NCI-H146 (cell line): ENCODE data around the gene PFAS.

ENCODE experiments used
- DNase-seq: peaks from one replicate; lab custom pipeline; 2025; lab: John Stamatoyannopoulos, UW

The PFAS gene

GRCh38 chr17:8272421-8272820 lies 23.3 kb downstream of the PFAS start:
- no peak for DNase-seq

GRCh38 chr17:8273884-8274444 lies 24.9 kb downstream of the PFAS start:
- DNase-seq, result no peak

GRCh38 chr17:8274816-8275215 lies 25.7 kb downstream of the PFAS start:
- no peak for DNase-seq

- no peak for DNase-seq
Measured at GRCh38 chr17:8275421-8276290, 26.6 kb downstream of the PFAS start.

- DNase-seq, result no peak
Measured at GRCh38 chr17:8277317-8277716, 28.2 kb downstream of the PFAS start.

- DNase-seq, result no peak
Measured at GRCh38 chr17:8282345-8282744, 33.3 kb downstream of the PFAS start.

- DNase-seq, result no peak
Measured at GRCh38 chr17:8283356-8283755, 34.3 kb downstream of the PFAS start.

- DNase-seq, result no peak
Measured at GRCh38 chr17:8284126-8284525, 35.0 kb downstream of the PFAS start.

GRCh38 chr17:8285270-8286181 lies 36.4 kb downstream of the PFAS start:
- no peak for DNase-seq

GRCh38 chr17:8287651-8288335 lies 38.7 kb downstream of the PFAS start:
- peak; percentile 72 for DNase-seq

GRCh38 chr17:8288336-8289102 lies 39.4 kb downstream of the PFAS start, which contains the start of gene RANGRF:
TSS of gene RANGRF (plus strand) at chr17:8288670. CDS start at chr17:8288789, 119 bp downstream.
- peak; percentile 91 for DNase-seq

GRCh38 chr17:8289103-8289397 lies 40.0 kb downstream of the PFAS start:
- no peak for DNase-seq

- DNase-seq, result no peak
Measured at GRCh38 chr17:8290043-8290442, 41.0 kb downstream of the PFAS start.

GRCh38 chr17:8292639-8293395 lies 43.7 kb downstream of the PFAS start:
- no peak for DNase-seq

- DNase-seq, result no peak
Measured at GRCh38 chr17:8294361-8294760, 45.3 kb downstream of the PFAS start.

GRCh38 chr17:8294814-8295316 lies 45.8 kb downstream of the PFAS start:
- no peak for DNase-seq

GRCh38 chr17:8300226-8300625 lies 51.1 kb downstream of the PFAS start:
- no peak for DNase-seq

GRCh38 chr17:8300627-8301242 lies 51.6 kb downstream of the PFAS start:
- peak; percentile 76 for DNase-seq

- no peak for DNase-seq
Measured at GRCh38 chr17:8310601-8311123, 61.6 kb downstream of the PFAS start.
